ENCODE results near the gene RNU7-1. TPM values are rescaled to one million over a fixed set of nuclear protein-coding genes. Genes with fewer than 3 reads are reported as not detected.

Gene RNU7-1
- total RNA-seq, 4 donors from 2014 or later = not detected

DNA sequence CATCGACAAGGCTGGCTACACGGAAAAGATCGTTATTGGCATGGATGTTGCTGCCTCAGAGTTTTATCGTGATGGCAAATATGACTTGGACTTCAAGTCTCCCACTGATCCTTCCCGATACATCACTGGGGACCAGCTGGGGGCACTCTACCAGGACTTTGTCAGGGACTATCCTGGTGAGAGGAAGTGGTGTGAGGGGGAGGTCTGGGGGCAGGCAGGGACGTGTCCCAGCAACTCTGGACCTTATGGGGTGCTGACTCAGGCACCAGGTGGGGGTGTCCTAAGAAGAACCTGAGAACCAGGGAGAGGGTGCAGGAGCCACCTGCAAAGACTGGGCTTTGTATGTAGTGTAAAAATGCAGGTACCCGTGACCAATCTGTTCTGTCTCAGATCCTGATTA is 24.0 kb upstream of the RNU7-1 start:
- Histone ChIP-seq H3K9me3 (no peaks in the 10 kb centered on the region), H3K27ac (no peak overlapping the region), H3K36me3 (no peaks in the 10 kb centered on the region), H3K4me1 (peaks cover 22 to 33% of the 10 kb centered on the region in 2 donors), H3K27me3 (no peaks in the 10 kb centered on the region), H3K4me3 (replicated peaks in 1 of 3) (no peak overlapping the region)
- WGBS, 2 donors = 78 to 80% methylated on average over 7 of the region's 7 CpGs
- TF ChIP-seq CTCF (IDR thresholded peaks at IDR 0.05) (no peak), POLR2A (IDR thresholded peaks at IDR 0.05) (no peak)
- no peak for DNase-seq
- intact Hi-C loops (cut with DNase I) = no loop called here

DNA sequence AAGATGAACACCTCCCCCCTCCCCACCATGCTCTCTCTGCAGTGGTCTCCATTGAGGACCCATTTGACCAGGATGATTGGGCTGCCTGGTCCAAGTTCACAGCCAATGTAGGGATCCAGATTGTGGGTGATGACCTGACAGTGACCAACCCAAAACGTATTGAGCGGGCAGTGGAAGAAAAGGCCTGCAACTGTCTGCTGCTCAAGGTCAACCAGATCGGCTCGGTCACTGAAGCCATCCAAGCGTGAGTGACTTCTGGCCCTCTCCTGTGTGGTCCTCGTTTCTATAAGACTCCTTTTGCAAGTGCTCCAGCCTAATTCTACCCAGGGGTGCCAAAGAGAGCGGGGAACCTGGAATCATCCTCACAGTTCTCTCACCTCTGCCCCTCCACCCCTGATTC is 22.1 kb upstream of the RNU7-1 start:
- peaks cover 28 to 36% of the 10 kb centered on the region in 2 donors for H3K4me1 ChIP-seq
- H3K27ac ChIP-seq = no peak overlapping the region
- no peaks in the 10 kb centered on the region for H3K27me3 ChIP-seq
- no peak for DNase-seq
- WGBS, 2 donors = 90 to 93% methylated on average over 7 of the region's 7 CpGs
- no peaks in the 10 kb centered on the region for H3K36me3 ChIP-seq
- H3K4me3 ChIP-seq (replicated peaks in 1 of 3) = no peak overlapping the region
- no peaks in the 10 kb centered on the region for H3K9me3 ChIP-seq
- TF ChIP-seq CTCF (IDR thresholded peaks at IDR 0.05) (no peak), POLR2A (IDR thresholded peaks at IDR 0.05) (no peak)
- intact Hi-C loops (cut with DNase I) = no loop called here

- H3K27ac ChIP-seq = peak overlapping the region in 1 of 3 donors; percentile 9
- 91 to 92% methylated on average over 6 to 9 of the region's 9 CpGs for WGBS, 2 donors
- H3K36me3 ChIP-seq = no peaks in the 10 kb centered on the region
- no peak overlapping the region for H3K4me3 ChIP-seq (replicated peaks in 1 of 3)
- no peaks in the 10 kb centered on the region for H3K9me3 ChIP-seq
- TF ChIP-seq POLR2A (IDR thresholded peaks at IDR 0.05) (no peak), CTCF (IDR thresholded peaks at IDR 0.05) (no peak)
- peaks cover 25 to 33% of the 10 kb centered on the region in 2 donors for H3K4me1 ChIP-seq
- H3K27me3 ChIP-seq = no peaks in the 10 kb centered on the region
- intact Hi-C loops (cut with DNase I) = no loop called here
- no peak for DNase-seq
Observed at GRCh38 chr12:6921996-6922946, 21.3 kb upstream of the RNU7-1 start.

- H3K4me1 ChIP-seq = peaks cover 25 to 32% of the 10 kb centered on the region in 2 donors
- no peak for DNase-seq
- no peak overlapping the region for H3K4me3 ChIP-seq (replicated peaks in 1 of 3)
- no peaks in the 10 kb centered on the region for H3K36me3 ChIP-seq
- H3K27me3 ChIP-seq = no peaks in the 10 kb centered on the region
- intact Hi-C loops (cut with DNase I) = no loop called here
- TF ChIP-seq CTCF (IDR thresholded peaks at IDR 0.05) (no peak), POLR2A (IDR thresholded peaks at IDR 0.05) (no peak)
- H3K27ac ChIP-seq = no peak overlapping the region
- WGBS, 2 donors = 86 to 89% methylated on average over 10 of the region's 10 CpGs
- no peaks in the 10 kb centered on the region for H3K9me3 ChIP-seq
Observed at GRCh38 chr12:6923003-6923732, 20.4 kb upstream of the RNU7-1 start.

Measured in thyroid gland (tissue), 4 donors.